ENCODE data around the gene CST3. TPM values are rescaled to one million over a fixed set of nuclear protein-coding genes. Genes with fewer than 3 reads are reported as not detected.
A peak's percentile ranks its signal among the peaks of the same experiment; 100 is the strongest.

The CST3 gene
- total RNA-seq, 1 experiment from 2014 or later = 331 TPM

DNA sequence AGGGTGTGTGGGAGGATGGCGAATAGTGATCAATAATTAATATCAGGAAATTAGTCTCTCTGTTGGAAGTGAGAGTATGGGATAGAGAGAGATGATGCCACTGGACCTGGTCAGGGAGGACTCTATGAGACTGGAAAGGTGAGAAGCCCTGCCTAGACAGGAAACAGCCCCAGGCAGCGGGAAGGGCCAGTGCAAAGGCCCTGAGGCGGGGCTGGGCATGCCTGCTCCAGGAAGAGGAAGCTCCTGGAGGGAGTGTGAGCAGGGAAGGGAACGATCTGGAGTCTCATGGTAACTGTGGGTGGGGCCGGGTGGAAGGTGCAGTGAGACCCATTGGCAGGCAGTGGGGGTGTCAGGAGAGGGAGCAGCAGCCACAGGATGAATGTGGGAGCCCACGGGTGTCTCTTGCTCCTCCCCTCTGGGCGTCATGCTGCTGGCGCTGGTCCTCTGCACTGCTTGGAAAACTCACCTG, 1.8 kb upstream of the CST3 start:
- Histone ChIP-seq H3K4me1 (ENCODE audit: insufficient read depth, low read length) (peaks cover 33% of the 10 kb centered on the region), H3K27ac (ENCODE audit: low read length) (no peak overlapping the region), H3K9me2 (replicated peaks; ENCODE audit: low read length) (no peaks in the 10 kb centered on the region), H3K36me3 (ENCODE audit: low read depth, low read length) (0 out of 2 replicates have a peak, but pooled peaks cover 5% of the 10 kb centered on the region), H3K9me3 (ENCODE audit: low read length) (no peaks in the 10 kb centered on the region), H3K4me2 (ENCODE audit: low read length) (no peak overlapping the region), H3K27me3 (ENCODE audit: low read length) (no peaks in the 10 kb centered on the region), H3K4me3 (ENCODE audit: low read length) (no peak overlapping the region), H4K20me1 (ENCODE audit: low read length) (0 out of 2 replicates have a peak, but pooled peaks cover 11% of the 10 kb centered on the region), H2AFZ (ENCODE audit: low read length) (no peak overlapping the region), H3K9ac (ENCODE audit: low read length) (no peak overlapping the region), H3F3A (ENCODE audit: low read length, unreplicated experiment) (no peaks in the 10 kb centered on the region), H3K79me2 (ENCODE audit: low read length) (peaks cover 27% of the 10 kb centered on the region)
- BruUV-seq (replicated peaks) = no TSS peak
- TF ChIP-seq EZH2phosphoT487 (IDR thresholded peaks at IDR 0.05; ENCODE audit: borderline replicate concordance, low read length) (no peak), EZH2 (IDR thresholded peaks at IDR 0.05; ENCODE audit: low read length, unreplicated experiment) (no peak)
- TF ChIP-seq, protein P1, sequence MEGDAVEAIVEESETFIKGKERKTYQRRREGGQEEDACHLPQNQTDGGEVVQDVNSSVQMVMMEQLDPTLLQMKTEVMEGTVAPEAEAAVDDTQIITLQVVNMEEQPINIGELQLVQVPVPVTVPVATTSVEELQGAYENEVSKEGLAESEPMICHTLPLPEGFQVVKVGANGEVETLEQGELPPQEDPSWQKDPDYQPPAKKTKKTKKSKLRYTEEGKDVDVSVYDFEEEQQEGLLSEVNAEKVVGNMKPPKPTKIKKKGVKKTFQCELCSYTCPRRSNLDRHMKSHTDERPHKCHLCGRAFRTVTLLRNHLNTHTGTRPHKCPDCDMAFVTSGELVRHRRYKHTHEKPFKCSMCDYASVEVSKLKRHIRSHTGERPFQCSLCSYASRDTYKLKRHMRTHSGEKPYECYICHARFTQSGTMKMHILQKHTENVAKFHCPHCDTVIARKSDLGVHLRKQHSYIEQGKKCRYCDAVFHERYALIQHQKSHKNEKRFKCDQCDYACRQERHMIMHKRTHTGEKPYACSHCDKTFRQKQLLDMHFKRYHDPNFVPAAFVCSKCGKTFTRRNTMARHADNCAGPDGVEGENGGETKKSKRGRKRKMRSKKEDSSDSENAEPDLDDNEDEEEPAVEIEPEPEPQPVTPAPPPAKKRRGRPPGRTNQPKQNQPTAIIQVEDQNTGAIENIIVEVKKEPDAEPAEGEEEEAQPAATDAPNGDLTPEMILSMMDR (conservative IDR thresholded peaks at IDR 0.05; ENCODE audit: low read depth, low read length) = no peak
- CTCF ChIA-PET = no interaction called here
- peak; percentile 32 for DNase-seq
- POLR2A ChIA-PET (ENCODE audit: unreplicated experiment) = no interaction called here
- no peak for ATAC-seq
- intact Hi-C loops (cut with micrococcal nuclease) = no loop called here

- ATAC-seq = no peak
- Histone ChIP-seq H3K4me3 (ENCODE audit: low read length) (no peak overlapping the region), H4K20me1 (ENCODE audit: low read length) (0 out of 2 replicates have a peak, but pooled peaks cover 11% of the 10 kb centered on the region), H3K27ac (ENCODE audit: low read length) (no peak overlapping the region), H3K4me2 (ENCODE audit: low read length) (no peak overlapping the region), H3K9me2 (replicated peaks; ENCODE audit: low read length) (no peaks in the 10 kb centered on the region), H2AFZ (ENCODE audit: low read length) (no peak overlapping the region), H3K36me3 (ENCODE audit: low read depth, low read length) (0 out of 2 replicates have a peak, but pooled peaks cover 5% of the 10 kb centered on the region), H3F3A (ENCODE audit: low read length, unreplicated experiment) (no peaks in the 10 kb centered on the region), H3K27me3 (ENCODE audit: low read length) (no peaks in the 10 kb centered on the region), H3K9ac (ENCODE audit: low read length) (no peak overlapping the region), H3K4me1 (ENCODE audit: insufficient read depth, low read length) (peaks cover 33% of the 10 kb centered on the region), H3K9me3 (ENCODE audit: low read length) (no peaks in the 10 kb centered on the region), H3K79me2 (ENCODE audit: low read length) (peaks cover 27% of the 10 kb centered on the region)
- CTCF ChIA-PET = no interaction called here
- DNase-seq = no peak
- intact Hi-C loops (cut with micrococcal nuclease) = no loop called here
- POLR2A ChIA-PET (ENCODE audit: unreplicated experiment) = no interaction called here
- BruUV-seq (replicated peaks) = no TSS peak
- no peak for TF ChIP-seq EZH2 (IDR thresholded peaks at IDR 0.05; ENCODE audit: low read length, unreplicated experiment)
- TF ChIP-seq, protein P1 (conservative IDR thresholded peaks at IDR 0.05; ENCODE audit: low read depth, low read length) = no peak
- TF ChIP-seq EZH2phosphoT487 (IDR thresholded peaks at IDR 0.05; ENCODE audit: borderline replicate concordance, low read length) = no peak
These were observed 554 bp upstream of the CST3 start for GRCh38 chr20:23638309-23638708.

- intact Hi-C loops (cut with micrococcal nuclease) = no loop called here
- H3K4me2 ChIP-seq (ENCODE audit: low read length) = peak overlapping the region; percentile 98
- peak overlapping the region; percentile 97 for H3K9ac ChIP-seq (ENCODE audit: low read length)
- peak overlapping the region; percentile 87 for H3K4me3 ChIP-seq (ENCODE audit: low read length)
- ChIA-PET POLR2A (ENCODE audit: unreplicated experiment) (no interaction called here), CTCF (no interaction called here)
- H3K27ac ChIP-seq (ENCODE audit: low read length) = peak overlapping the region; percentile 76; the same call in 1 of the 2 replicates
- H3K79me2 ChIP-seq (ENCODE audit: low read length) = peaks cover 27% of the 10 kb centered on the region
- DNase-seq (no peak), ATAC-seq (no peak)
- H3K36me3 ChIP-seq (ENCODE audit: low read depth, low read length) = 0 out of 2 replicates have a peak, but pooled peaks cover 5% of the 10 kb centered on the region
- H2AFZ ChIP-seq (ENCODE audit: low read length) = peak overlapping the region; percentile 80
- H3K9me2 ChIP-seq (replicated peaks; ENCODE audit: low read length) = no peaks in the 10 kb centered on the region
- peaks cover 21% of the 10 kb centered on the region for H3K4me1 ChIP-seq (ENCODE audit: insufficient read depth, low read length)
- H4K20me1 ChIP-seq (ENCODE audit: low read length) = 0 out of 2 replicates have a peak, but pooled peaks cover 11% of the 10 kb centered on the region
- H3K9me3 ChIP-seq (ENCODE audit: low read length) = no peaks in the 10 kb centered on the region
- BruUV-seq (replicated peaks) = no TSS peak
- H3F3A ChIP-seq (ENCODE audit: low read length, unreplicated experiment) = no peaks in the 10 kb centered on the region
- TF ChIP-seq EZH2phosphoT487 (IDR thresholded peaks at IDR 0.05; ENCODE audit: borderline replicate concordance, low read length) = no peak
- TF ChIP-seq, protein P1 (conservative IDR thresholded peaks at IDR 0.05; ENCODE audit: low read depth, low read length) = no peak
- no peak for TF ChIP-seq EZH2 (IDR thresholded peaks at IDR 0.05; ENCODE audit: low read length, unreplicated experiment)
- no peaks in the 10 kb centered on the region for H3K27me3 ChIP-seq (ENCODE audit: low read length)
These were observed 860 bp downstream of the CST3 start for GRCh38 chr20:23636908-23637281.
